Hematopoietic multipotent progenitor cell treated with erythropoietin and hydrocortisone succinate and interleukin-3 and kit ligand, for 4 days (in vitro differentiated cells): ENCODE results near the gene PPIF.

Experiments used
- DNase-seq: peaks from one replicate; pipeline ENCODE4 v3.0.0-alpha.2; 2015

PPIF gene

GRCh38 chr10:79313911-79314439, 33.3 kb upstream of the PPIF start:
- DNase-seq, result no peak

GRCh38 chr10:79314761-79315601, 32.3 kb upstream of the PPIF start:
- DNase-seq, result no peak

GRCh38 chr10:79315602-79315920, 31.7 kb upstream of the PPIF start:
- DNase-seq, result no peak

GRCh38 chr10:79316671-79317431, 30.4 kb upstream of the PPIF start:
- peak; percentile 72 for DNase-seq

GRCh38 chr10:79318369-79318768, 28.9 kb upstream of the PPIF start:
- DNase-seq, result peak; percentile 97

GRCh38 chr10:79319115-79319771, 28.0 kb upstream of the PPIF start:
- DNase-seq, result no peak

GRCh38 chr10:79320316-79320715, 27.0 kb upstream of the PPIF start:
- DNase-seq, result no peak

- DNase-seq, result peak; percentile 86
Observed at GRCh38 chr10:79320820-79321493, 26.3 kb upstream of the PPIF start.

GRCh38 chr10:79321494-79321882, 25.8 kb upstream of the PPIF start:
- no peak for DNase-seq

- no peak for DNase-seq
Observed at GRCh38 chr10:79321951-79322350, 25.3 kb upstream of the PPIF start.

- DNase-seq, result peak; percentile 96
Observed at GRCh38 chr10:79322616-79323543, 24.4 kb upstream of the PPIF start.

GRCh38 chr10:79323602-79324001, 23.7 kb upstream of the PPIF start:
- no peak for DNase-seq

GRCh38 chr10:79324032-79324695, 23.1 kb upstream of the PPIF start:
- no peak for DNase-seq

GRCh38 chr10:79326361-79327089, 20.7 kb upstream of the PPIF start:
- DNase-seq, result no peak

GRCh38 chr10:79327090-79327457, 20.2 kb upstream of the PPIF start:
- no peak for DNase-seq

GRCh38 chr10:79328147-79328701, 19.0 kb upstream of the PPIF start:
- no peak for DNase-seq

- no peak for DNase-seq
Observed at GRCh38 chr10:79328737-79329504, 18.3 kb upstream of the PPIF start.

GRCh38 chr10:79329529-79329928, 17.7 kb upstream of the PPIF start:
- DNase-seq, result no peak

GRCh38 chr10:79331226-79331625, 16.0 kb upstream of the PPIF start:
- DNase-seq, result no peak
